Activated T-cell treated with anti-CD3 and anti-CD28 coated beads, Interleukin-2, amount 50 U/mL, for 4 hours (primary cell): ENCODE data around the gene EXO1. TPM values are rescaled to one million over a fixed set of nuclear protein-coding genes. Genes with fewer than 3 reads are reported as not detected.
"Not testable (repeated sequence)": the region's sequence is repeated elsewhere in the genome, so short reads cannot be mapped to it uniquely, and the experiment has no call there.

Experiments
- ATAC-seq, 2 donors: fragments of 200-7000 bp; cut with Tn5 transposase; one replicate each; pipeline ENCODE4 v1.10.0; 2021
- DNase-seq: peaks from one replicate; pipeline ENCODE4 v3.0.0-alpha.2; 2020
- H3K27me3 Mint-ChIP-seq: one replicate; pipeline ENCODE4 v1.8.0; 2021; ENCODE audit warnings: low read depth, mixed read lengths
- H3K36me3 Mint-ChIP-seq: one replicate; pipeline ENCODE4 v1.8.0; 2022; ENCODE audit warnings: mixed read lengths; ENCODE audit not compliant: insufficient read depth
- H3K4me1 Mint-ChIP-seq: one replicate; pipeline ENCODE4 v1.8.0; 2021; ENCODE audit warnings: low read depth, mixed read lengths
- H3K4me3 Mint-ChIP-seq: one replicate; pipeline ENCODE4 v1.8.0; 2021; ENCODE audit warnings: mild to moderate bottlenecking, moderate library complexity, mixed read lengths
- H3K9me3 Mint-ChIP-seq: one replicate; pipeline ENCODE4 v1.8.0; 2021; ENCODE audit warnings: mixed read lengths
- total RNA-seq, 3 donors: library from RNA; stranded (reverse); gene quantifications; one replicate each; pipeline ENCODE4 v1.2.1, GENCODE V29; 2021

The EXO1 gene
- 10 to 100 TPM; 24.0 to 36.1 (median 25.5) TPM for total RNA-seq

- H3K36me3 Mint-ChIP-seq = no peaks in the 10 kb centered on the region
- peak; percentile 97 to 98 for ATAC-seq
Observed at GRCh38 chr1:241847796-241848685, at the start of gene EXO1. TSS of gene EXO1 (plus strand) at chr1:241848204. CDS start at chr1:241850426, 2,222 bp downstream.

GRCh38 chr1:241799416-241799815 lies 48.6 kb upstream of the EXO1 start:
- ATAC-seq (no peak), DNase-seq (no peak)
- H3K36me3 Mint-ChIP-seq = no peaks in the 10 kb centered on the region
- peaks cover 4% of the 10 kb centered on the region for H3K27me3 Mint-ChIP-seq
- H3K4me3 Mint-ChIP-seq = no peak overlapping the region
- H3K9me3 Mint-ChIP-seq = no peaks in the 10 kb centered on the region
- no peaks in the 10 kb centered on the region for H3K4me1 Mint-ChIP-seq

More at GRCh38 chr1:241847796-241848685, at the start of gene EXO1:
- DNase-seq = peak; percentile 78
- H3K9me3 Mint-ChIP-seq = no peaks in the 10 kb centered on the region
- peaks cover 16% of the 10 kb centered on the region for H3K4me1 Mint-ChIP-seq
- peak within 1 kb of the TSS; percentile 95 for H3K4me3 Mint-ChIP-seq
- H3K27me3 Mint-ChIP-seq = no peaks in the 10 kb centered on the region

GRCh38 chr1:241800640-241801039 lies 47.4 kb upstream of the EXO1 start:
- no peak overlapping the region for H3K4me3 Mint-ChIP-seq
- no peak for DNase-seq
- H3K4me1 Mint-ChIP-seq = no peaks in the 10 kb centered on the region
- H3K27me3 Mint-ChIP-seq = peaks cover 1% of the 10 kb centered on the region
- no peaks in the 10 kb centered on the region for H3K9me3 Mint-ChIP-seq
- no peak for ATAC-seq
- H3K36me3 Mint-ChIP-seq = no peaks in the 10 kb centered on the region

GRCh38 chr1:241802863-241803262 lies 45.1 kb upstream of the EXO1 start:
- H3K4me3 Mint-ChIP-seq = no peak overlapping the region
- ATAC-seq (no peak), DNase-seq (no peak)
- no peaks in the 10 kb centered on the region for H3K27me3 Mint-ChIP-seq
- no peaks in the 10 kb centered on the region for H3K4me1 Mint-ChIP-seq
- H3K9me3 Mint-ChIP-seq = no peaks in the 10 kb centered on the region
- H3K36me3 Mint-ChIP-seq = no peaks in the 10 kb centered on the region

GRCh38 chr1:241804706-241805105 lies 43.3 kb upstream of the EXO1 start:
- not testable (repeated sequence) for ATAC-seq, H3K4me1 Mint-ChIP-seq

GRCh38 chr1:241808265-241808664 lies 39.7 kb upstream of the EXO1 start:
- H3K27me3 Mint-ChIP-seq = no peaks in the 10 kb centered on the region
- no peaks in the 10 kb centered on the region for H3K4me1 Mint-ChIP-seq
- H3K36me3 Mint-ChIP-seq = no peaks in the 10 kb centered on the region
- no peaks in the 10 kb centered on the region for H3K9me3 Mint-ChIP-seq
- no peak for DNase-seq
- no peak overlapping the region for H3K4me3 Mint-ChIP-seq
- no peak for ATAC-seq

More at GRCh38 chr1:241804706-241805105, 43.3 kb upstream of the EXO1 start:
- H3K27me3 Mint-ChIP-seq, DNase-seq, H3K9me3 Mint-ChIP-seq, H3K4me3 Mint-ChIP-seq, H3K36me3 Mint-ChIP-seq: not testable (repeated sequence)

GRCh38 chr1:241810769-241811405 lies 37.1 kb upstream of the EXO1 start:
- H3K27me3 Mint-ChIP-seq = no peaks in the 10 kb centered on the region
- H3K4me3 Mint-ChIP-seq = no peak overlapping the region
- ATAC-seq = no peak
- no peak for DNase-seq
- no peaks in the 10 kb centered on the region for H3K36me3 Mint-ChIP-seq
- H3K9me3 Mint-ChIP-seq = no peaks in the 10 kb centered on the region
- H3K4me1 Mint-ChIP-seq = no peaks in the 10 kb centered on the region

- DNase-seq = no peak
- Mint-ChIP-seq H3K27me3 (no peaks in the 10 kb centered on the region), H3K4me1 (no peaks in the 10 kb centered on the region), H3K9me3 (no peaks in the 10 kb centered on the region), H3K4me3 (no peak overlapping the region), H3K36me3 (no peaks in the 10 kb centered on the region)
- ATAC-seq = no peak
Observed at GRCh38 chr1:241813768-241814320, 34.2 kb upstream of the EXO1 start.

GRCh38 chr1:241816008-241816407 lies 32.0 kb upstream of the EXO1 start:
- Mint-ChIP-seq H3K9me3 (no peaks in the 10 kb centered on the region), H3K36me3 (no peaks in the 10 kb centered on the region), H3K4me3 (no peak overlapping the region), H3K27me3 (no peaks in the 10 kb centered on the region), H3K4me1 (no peaks in the 10 kb centered on the region)
- no peak for ATAC-seq
- DNase-seq = no peak

GRCh38 chr1:241817331-241817792 lies 30.6 kb upstream of the EXO1 start:
- H3K9me3 Mint-ChIP-seq = no peaks in the 10 kb centered on the region
- no peaks in the 10 kb centered on the region for H3K27me3 Mint-ChIP-seq
- no peaks in the 10 kb centered on the region for H3K4me1 Mint-ChIP-seq
- ATAC-seq = no peak
- H3K36me3 Mint-ChIP-seq = no peaks in the 10 kb centered on the region
- DNase-seq = no peak
- H3K4me3 Mint-ChIP-seq = no peak overlapping the region

- Mint-ChIP-seq H3K36me3 (no peaks in the 10 kb centered on the region), H3K9me3 (no peaks in the 10 kb centered on the region), H3K4me3 (no peak overlapping the region), H3K4me1 (no peaks in the 10 kb centered on the region), H3K27me3 (peaks cover 2% of the 10 kb centered on the region)
- no peak for DNase-seq
- ATAC-seq = no peak
Observed at GRCh38 chr1:241817956-241818612, 29.9 kb upstream of the EXO1 start.

- no peak overlapping the region for H3K4me3 Mint-ChIP-seq
- H3K9me3 Mint-ChIP-seq = no peaks in the 10 kb centered on the region
- peaks cover 6% of the 10 kb centered on the region for H3K27me3 Mint-ChIP-seq
- no peaks in the 10 kb centered on the region for H3K36me3 Mint-ChIP-seq
- DNase-seq (no peak), ATAC-seq (no peak)
- H3K4me1 Mint-ChIP-seq = no peaks in the 10 kb centered on the region
Observed at GRCh38 chr1:241819340-241819866, 28.6 kb upstream of the EXO1 start.

GRCh38 chr1:241821363-241821762 lies 26.6 kb upstream of the EXO1 start:
- ATAC-seq = no peak
- H3K9me3 Mint-ChIP-seq = no peaks in the 10 kb centered on the region
- peaks cover 9% of the 10 kb centered on the region for H3K27me3 Mint-ChIP-seq
- no peaks in the 10 kb centered on the region for H3K4me1 Mint-ChIP-seq
- DNase-seq = no peak
- H3K36me3 Mint-ChIP-seq = no peaks in the 10 kb centered on the region
- H3K4me3 Mint-ChIP-seq = no peak overlapping the region

GRCh38 chr1:241822846-241823245 lies 25.2 kb upstream of the EXO1 start:
- ATAC-seq (no peak), DNase-seq (no peak)
- no peaks in the 10 kb centered on the region for H3K36me3 Mint-ChIP-seq
- H3K4me3 Mint-ChIP-seq = no peak overlapping the region
- no peaks in the 10 kb centered on the region for H3K4me1 Mint-ChIP-seq
- H3K9me3 Mint-ChIP-seq = no peaks in the 10 kb centered on the region
- H3K27me3 Mint-ChIP-seq = peaks cover 11% of the 10 kb centered on the region
